ENCODE measurements around the gene ZNF532.

- no peak for TF ChIP-seq POLR2A (IDR thresholded peaks at IDR 0.05)
- TF ChIP-seq, protein P1, sequence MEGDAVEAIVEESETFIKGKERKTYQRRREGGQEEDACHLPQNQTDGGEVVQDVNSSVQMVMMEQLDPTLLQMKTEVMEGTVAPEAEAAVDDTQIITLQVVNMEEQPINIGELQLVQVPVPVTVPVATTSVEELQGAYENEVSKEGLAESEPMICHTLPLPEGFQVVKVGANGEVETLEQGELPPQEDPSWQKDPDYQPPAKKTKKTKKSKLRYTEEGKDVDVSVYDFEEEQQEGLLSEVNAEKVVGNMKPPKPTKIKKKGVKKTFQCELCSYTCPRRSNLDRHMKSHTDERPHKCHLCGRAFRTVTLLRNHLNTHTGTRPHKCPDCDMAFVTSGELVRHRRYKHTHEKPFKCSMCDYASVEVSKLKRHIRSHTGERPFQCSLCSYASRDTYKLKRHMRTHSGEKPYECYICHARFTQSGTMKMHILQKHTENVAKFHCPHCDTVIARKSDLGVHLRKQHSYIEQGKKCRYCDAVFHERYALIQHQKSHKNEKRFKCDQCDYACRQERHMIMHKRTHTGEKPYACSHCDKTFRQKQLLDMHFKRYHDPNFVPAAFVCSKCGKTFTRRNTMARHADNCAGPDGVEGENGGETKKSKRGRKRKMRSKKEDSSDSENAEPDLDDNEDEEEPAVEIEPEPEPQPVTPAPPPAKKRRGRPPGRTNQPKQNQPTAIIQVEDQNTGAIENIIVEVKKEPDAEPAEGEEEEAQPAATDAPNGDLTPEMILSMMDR (IDR thresholded peaks at IDR 0.05), result no peak
Observed at GRCh38 chr18:58966005-58966677, 101.5 kb downstream of the ZNF532 start.
